ENCODE data around the gene ACTA2.

DNA sequence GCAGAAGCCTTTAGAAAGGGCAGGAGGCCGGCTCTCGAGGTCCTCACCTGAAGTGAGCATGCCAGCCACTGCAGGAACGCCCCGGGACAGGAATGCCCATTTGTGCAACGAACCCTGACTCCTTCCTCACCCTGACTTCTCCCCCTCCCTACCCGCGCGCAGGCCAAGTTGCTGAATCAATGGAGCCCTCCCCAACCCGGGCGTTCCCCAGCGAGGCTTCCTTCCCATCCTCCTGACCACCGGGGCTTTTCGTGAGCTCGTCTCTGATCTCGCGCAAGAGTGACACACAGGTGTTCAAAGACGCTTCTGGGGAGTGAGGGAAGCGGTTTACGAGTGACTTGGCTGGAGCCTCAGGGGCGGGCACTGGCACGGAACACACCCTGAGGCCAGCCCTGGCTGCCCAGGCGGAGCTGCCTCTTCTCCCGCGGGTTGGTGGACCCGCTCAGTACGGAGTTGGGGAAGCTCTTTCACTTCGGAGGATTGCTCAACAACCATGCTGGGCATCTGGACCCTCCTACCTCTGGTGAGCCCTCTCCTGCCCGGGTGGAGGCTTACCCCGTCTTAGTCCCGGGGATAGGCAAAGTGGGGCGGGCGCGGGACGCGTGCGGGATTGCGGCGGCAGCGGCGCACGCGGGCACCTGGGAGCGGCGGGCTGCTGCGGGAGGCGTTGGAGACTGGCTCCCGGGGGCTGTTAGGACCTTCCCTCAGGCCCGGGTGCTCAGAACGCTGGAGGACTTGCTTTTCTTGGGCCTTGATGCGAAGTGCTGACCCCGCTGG lies 38.0 kb upstream of the ACTA2 start, which contains the start of gene FAS:
- TF ChIP-seq, protein P1, sequence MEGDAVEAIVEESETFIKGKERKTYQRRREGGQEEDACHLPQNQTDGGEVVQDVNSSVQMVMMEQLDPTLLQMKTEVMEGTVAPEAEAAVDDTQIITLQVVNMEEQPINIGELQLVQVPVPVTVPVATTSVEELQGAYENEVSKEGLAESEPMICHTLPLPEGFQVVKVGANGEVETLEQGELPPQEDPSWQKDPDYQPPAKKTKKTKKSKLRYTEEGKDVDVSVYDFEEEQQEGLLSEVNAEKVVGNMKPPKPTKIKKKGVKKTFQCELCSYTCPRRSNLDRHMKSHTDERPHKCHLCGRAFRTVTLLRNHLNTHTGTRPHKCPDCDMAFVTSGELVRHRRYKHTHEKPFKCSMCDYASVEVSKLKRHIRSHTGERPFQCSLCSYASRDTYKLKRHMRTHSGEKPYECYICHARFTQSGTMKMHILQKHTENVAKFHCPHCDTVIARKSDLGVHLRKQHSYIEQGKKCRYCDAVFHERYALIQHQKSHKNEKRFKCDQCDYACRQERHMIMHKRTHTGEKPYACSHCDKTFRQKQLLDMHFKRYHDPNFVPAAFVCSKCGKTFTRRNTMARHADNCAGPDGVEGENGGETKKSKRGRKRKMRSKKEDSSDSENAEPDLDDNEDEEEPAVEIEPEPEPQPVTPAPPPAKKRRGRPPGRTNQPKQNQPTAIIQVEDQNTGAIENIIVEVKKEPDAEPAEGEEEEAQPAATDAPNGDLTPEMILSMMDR (IDR thresholded peaks at IDR 0.05), result no peak
- no peak for TF ChIP-seq POLR2A (IDR thresholded peaks at IDR 0.05)
